IgD-negative memory B cell (primary cell): ENCODE data around the gene PHF12. TPM values are rescaled to one million over a fixed set of nuclear protein-coding genes. Genes with fewer than 3 reads are reported as not detected.

ENCODE experiments used
- H3K27ac Mint-ChIP-seq, 3 donors: one replicate each; pipeline ENCODE4 v1.8.0; 2020 to 2022; ENCODE audit warnings: mild to moderate bottlenecking in 3 of 3, mixed read lengths in 3 of 3, moderate library complexity in 1 of 3
- H3K27me3 Mint-ChIP-seq: one replicate; pipeline ENCODE4 v1.8.0; 2021; ENCODE audit warnings: mixed read lengths
- H3K36me3 Mint-ChIP-seq: one replicate; pipeline ENCODE4 v1.8.0; 2020; ENCODE audit warnings: mild to moderate bottlenecking, mixed read lengths
- H3K4me1 Mint-ChIP-seq, 3 donors: one replicate each; pipeline ENCODE4 v1.8.0; 2020 to 2022; ENCODE audit warnings: mixed read lengths in 3 of 3, mild to moderate bottlenecking in 1 of 3
- H3K4me3 Mint-ChIP-seq, 4 donors: one replicate each; pipeline ENCODE4 v1.8.0; 2020 to 2022; ENCODE audit warnings: mild to moderate bottlenecking in 4 of 4, mixed read lengths in 4 of 4, moderate library complexity in 3 of 4
- H3K9me3 Mint-ChIP-seq, 3 donors: one replicate each; pipeline ENCODE4 v1.8.0; 2020 to 2021; ENCODE audit warnings: mixed read lengths in 3 of 3, mild to moderate bottlenecking in 1 of 3
- polyA plus RNA-seq: library from polyadenylated mRNA; unstranded; fragments of 300-500 nt; fragmentation: Illumina TruSeq; gene quantifications from one replicate; pipeline ENCODE4 v1.2.3, GENCODE V29; 2021

Gene PHF12
- polyA plus RNA-seq, 1 donor from 2014 or later, result 11.6 TPM

DNA sequence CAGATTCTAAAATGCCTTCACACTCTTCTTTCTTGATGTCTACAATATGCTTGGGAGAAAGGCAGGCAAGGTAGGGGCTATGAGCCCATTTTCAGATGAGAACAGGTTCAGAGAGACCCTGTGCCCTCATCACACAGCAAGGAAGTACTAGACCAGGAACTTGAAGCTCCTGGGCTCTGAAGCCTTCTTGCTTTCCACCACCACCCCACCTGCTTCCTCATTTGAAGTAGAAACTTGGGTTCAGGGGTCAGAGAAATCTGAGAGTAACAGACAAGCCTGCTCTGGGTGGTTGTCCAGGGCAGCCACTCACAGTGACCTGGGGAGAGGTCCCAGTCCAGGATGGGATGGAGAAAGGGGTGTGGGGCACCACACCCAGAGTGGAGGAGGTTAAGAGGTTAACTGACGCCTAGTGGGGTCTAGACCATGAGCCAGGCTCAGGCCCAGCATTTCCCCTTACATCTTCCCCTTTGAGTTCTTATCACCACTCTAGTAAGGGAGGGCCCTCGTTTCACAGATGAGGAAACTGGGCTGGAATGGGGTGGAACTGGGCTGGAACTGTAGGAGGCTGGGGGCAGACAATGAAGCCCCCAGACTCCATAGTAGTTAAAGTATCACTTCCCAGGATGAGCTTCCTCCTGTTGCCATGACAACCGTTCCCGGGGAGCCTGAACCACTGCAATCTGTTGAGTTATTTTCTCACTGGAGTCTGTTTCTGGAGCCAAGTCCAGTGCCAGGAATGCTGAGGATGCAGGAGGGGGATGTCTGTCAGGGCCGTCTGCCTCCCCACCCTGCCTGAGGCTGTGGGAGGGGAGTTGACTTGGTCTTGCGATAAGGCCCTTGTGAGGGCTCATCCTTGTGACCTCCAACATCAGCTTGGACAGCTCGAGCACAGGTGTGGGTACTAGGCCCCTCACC, 16.2 kb upstream of the PHF12 start:
- Mint-ChIP-seq H3K9me3 (no peaks in the 10 kb centered on the region), H3K27ac (peak overlapping the region in 1 of 3 donors; percentile 18), H3K36me3 (no peaks in the 10 kb centered on the region), H3K4me3 (no peak overlapping the region), H3K27me3 (peaks cover 8% of the 10 kb centered on the region), H3K4me1 (peaks cover 0 to 7% (median 5%) of the 10 kb centered on the region in 3 donors)

DNA sequence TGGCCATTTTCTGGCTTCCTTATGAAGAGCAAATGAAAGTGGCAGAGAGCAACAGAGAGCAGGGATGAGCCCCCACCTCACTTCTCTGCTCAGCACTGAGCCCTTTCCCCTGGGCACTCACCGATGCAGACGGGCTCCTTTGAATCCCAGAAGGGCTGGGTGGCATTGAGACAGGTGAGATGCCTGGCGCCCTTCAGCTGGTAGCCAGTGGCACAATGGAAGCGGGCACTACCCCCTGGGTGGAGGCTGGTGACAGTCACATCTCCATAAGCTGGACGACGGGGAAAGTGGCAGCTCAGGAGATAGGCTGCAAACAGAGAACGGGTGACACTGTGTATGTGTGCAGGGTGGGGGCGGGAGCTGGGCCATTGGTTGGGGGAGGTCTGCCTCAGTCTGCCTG, 12.5 kb upstream of the PHF12 start:
- Mint-ChIP-seq H3K4me3 (no peak overlapping the region), H3K36me3 (no peaks in the 10 kb centered on the region), H3K4me1 (peaks cover 0 to 7% (median 5%) of the 10 kb centered on the region in 3 donors), H3K9me3 (no peaks in the 10 kb centered on the region), H3K27ac (peak overlapping the region in 1 of 3 donors; percentile 73), H3K27me3 (peaks cover 8% of the 10 kb centered on the region)

DNA sequence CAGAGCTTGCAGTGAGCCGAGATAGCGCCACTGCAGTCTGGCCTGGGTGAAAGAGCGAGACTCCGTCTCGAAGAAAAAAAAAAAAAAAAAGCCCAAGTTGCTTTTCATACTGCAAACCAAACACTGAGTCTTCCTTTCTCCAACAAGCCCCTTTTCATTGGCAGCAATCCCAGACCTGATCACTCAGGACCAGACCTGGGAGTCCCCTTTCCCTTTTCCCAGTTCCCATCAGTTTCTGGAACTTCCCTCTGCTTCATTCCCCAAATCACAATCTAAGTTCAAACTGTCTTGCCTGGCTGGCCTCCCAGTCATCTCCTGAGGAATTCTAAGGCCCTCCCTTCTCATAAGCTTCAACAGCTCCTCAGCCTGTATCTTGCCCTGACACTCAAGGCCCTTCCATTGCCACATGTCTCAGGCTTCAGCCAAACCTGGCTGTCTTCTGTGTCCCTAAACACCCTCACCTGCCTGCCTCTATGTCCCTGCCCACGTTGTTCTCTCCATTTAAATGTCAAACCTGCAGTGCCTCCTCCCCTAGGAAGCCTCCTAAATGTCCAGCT, 11.8 kb upstream of the PHF12 start:
- no peak overlapping the region for H3K4me3 Mint-ChIP-seq
- H3K27me3 Mint-ChIP-seq, result peaks cover 8% of the 10 kb centered on the region
- H3K36me3 Mint-ChIP-seq, result no peaks in the 10 kb centered on the region
- H3K9me3 Mint-ChIP-seq, result no peaks in the 10 kb centered on the region
- H3K27ac Mint-ChIP-seq, result peak overlapping the region in 1 of 3 donors; percentile 73
- H3K4me1 Mint-ChIP-seq, result peaks cover 0 to 7% (median 5%) of the 10 kb centered on the region in 3 donors

DNA sequence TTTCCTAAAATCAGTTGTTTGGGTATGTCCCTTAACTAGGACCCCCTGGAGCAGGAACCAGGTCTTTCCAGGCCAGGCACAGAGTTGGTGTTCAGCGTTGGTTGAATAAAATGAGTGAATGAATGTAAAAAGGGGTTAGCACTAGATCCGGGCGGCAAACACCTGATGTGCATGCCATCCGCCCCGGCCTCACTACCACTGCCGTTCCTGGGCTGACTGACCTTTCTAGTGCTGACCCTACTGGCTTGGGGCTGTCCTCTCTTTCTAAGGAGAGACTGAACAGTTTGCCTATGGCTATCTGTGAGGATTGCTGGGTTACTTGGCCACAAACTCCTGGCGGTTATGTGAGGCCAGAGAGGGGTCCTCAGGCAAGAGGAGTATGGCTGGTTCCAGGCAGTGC, 10.1 kb upstream of the PHF12 start:
- Mint-ChIP-seq H3K4me1 (peaks cover 0 to 3% (median 0%) of the 10 kb centered on the region in 3 donors), H3K9me3 (no peaks in the 10 kb centered on the region), H3K4me3 (no peak overlapping the region), H3K27me3 (peaks cover 8% of the 10 kb centered on the region), H3K36me3 (peaks cover 3% of the 10 kb centered on the region), H3K27ac (peak overlapping the region in 1 of 3 donors; percentile 28)

DNA sequence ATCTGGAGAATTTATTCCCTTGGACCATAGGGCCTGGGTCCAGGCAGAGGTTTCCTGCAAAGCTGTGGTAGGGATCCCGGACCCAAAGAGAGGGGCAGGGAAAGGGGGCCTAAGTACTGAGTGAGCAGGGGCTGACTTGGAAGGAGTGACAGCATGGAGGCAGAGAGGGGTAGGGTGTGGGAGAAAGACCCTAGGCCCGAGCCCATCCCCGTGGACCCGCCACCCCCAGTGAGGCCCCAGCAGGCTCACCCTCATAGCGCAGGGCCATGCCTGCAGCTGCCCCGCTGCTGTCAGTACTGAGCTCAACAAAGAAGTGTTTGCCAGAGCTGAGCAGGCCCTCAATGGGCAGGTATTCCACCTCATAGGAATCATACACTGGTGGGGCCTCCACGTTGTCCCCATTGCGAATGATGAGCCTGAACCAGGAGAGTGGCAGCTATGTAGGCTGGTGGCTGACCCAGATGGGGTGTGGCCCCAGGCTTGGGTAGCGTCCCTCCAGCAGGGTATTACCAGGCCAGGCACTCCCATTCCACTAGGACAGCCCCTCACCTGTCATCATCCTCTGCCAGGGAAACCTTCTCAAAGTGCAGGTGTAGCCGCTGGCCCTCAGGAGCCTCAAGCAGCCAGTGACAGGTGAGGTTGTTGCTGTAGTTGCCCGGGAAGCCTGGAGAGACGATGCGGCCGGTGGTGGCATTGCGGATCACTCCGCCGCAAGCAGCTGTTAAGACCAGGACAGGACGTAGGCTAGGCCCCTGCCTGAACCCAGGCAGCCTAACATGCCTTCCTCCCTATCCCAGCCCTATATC, 9.1 kb upstream of the PHF12 start:
- Mint-ChIP-seq H3K9me3 (no peaks in the 10 kb centered on the region), H3K27me3 (peaks cover 7% of the 10 kb centered on the region), H3K4me3 (no peak overlapping the region)

DNA sequence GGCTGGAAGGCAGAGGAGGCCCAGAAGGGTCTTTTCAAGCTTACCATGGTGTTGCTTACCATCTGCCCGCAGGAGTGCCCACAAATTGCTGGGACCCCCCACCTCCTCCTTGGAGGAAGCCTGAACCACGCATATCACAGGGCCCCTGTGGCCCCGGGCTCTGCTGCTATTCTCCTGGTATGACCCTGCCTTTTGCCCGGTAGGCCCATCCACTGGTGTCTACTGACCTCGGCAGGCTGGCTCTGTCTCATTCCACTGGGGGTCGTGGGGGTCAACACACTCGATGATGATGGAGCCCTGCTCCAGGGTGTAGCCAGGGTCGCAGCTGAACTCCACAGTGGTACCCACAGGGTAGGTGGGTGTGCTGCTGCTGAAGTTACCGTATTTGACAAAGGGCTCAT, 8.2 kb upstream of the PHF12 start:
- H3K27ac Mint-ChIP-seq, result no peak overlapping the region
- no peaks in the 10 kb centered on the region for H3K4me1 Mint-ChIP-seq
- H3K9me3 Mint-ChIP-seq, result no peaks in the 10 kb centered on the region
- peaks cover 5% of the 10 kb centered on the region for H3K27me3 Mint-ChIP-seq
- H3K36me3 Mint-ChIP-seq, result peaks cover 3% of the 10 kb centered on the region
- no peak overlapping the region for H3K4me3 Mint-ChIP-seq

More for the DNA sequence above, 9.1 kb upstream of the PHF12 start:
- H3K4me1 Mint-ChIP-seq, result peaks cover 0 to under 1% (median 0%) of the 10 kb centered on the region in 3 donors
- H3K36me3 Mint-ChIP-seq, result peaks cover 3% of the 10 kb centered on the region
- H3K27ac Mint-ChIP-seq, result peak overlapping the region in 1 of 3 donors; percentile 28

DNA sequence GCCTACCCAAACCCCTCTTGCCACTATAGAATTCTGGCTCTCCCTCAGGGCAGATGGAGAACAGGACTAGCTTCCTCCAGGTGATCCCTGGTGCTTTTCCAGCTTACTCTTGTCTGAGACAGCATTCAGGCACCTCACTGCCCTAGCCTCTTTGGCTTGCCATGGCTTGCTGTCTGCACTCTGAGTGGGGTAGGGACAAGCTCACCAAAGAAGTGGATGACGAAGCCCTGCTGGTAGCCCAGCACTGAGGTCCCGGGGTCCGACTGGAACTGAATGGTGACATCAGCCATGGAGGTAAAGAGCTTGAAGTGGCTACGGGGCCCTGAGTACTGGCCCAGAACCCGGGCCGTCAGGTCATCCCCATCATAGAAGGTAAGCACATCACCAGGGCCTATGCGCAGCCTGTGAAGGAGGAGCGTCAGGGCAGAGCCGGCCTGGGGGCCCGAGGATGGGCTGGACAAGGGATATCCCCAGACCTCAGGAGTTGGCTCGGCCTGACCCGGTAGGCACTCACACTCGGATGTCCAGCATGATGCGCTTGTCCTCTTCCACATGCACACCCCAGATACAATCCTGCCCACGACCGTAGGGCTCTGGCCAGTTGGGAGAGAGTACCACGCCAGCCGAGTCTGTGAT, 7.6 kb upstream of the PHF12 start:
- no peak overlapping the region for H3K27ac Mint-ChIP-seq
- peaks cover 5% of the 10 kb centered on the region for H3K27me3 Mint-ChIP-seq
- no peaks in the 10 kb centered on the region for H3K4me1 Mint-ChIP-seq
- no peak overlapping the region for H3K4me3 Mint-ChIP-seq
- no peaks in the 10 kb centered on the region for H3K9me3 Mint-ChIP-seq
- peaks cover 3% of the 10 kb centered on the region for H3K36me3 Mint-ChIP-seq

DNA sequence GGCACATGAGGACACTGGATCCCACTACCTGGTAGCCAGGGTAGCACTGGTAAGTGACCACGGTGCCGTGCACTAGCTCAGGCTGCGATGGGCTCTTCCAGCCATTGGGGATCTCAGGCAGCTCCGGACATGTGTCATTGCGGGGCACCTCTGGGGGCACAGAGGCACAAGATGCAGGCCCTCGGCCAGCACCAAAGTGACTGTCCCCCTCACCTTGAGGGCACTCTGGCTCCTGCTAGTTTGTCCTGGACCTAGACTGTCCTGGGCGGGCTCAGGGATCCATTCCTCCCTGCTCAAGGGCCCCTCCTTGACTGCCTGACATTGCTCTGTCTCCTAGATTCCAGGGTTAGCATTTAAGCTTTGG, 6.7 kb upstream of the PHF12 start:
- no peak overlapping the region for H3K4me3 Mint-ChIP-seq
- H3K27ac Mint-ChIP-seq, result no peak overlapping the region
- no peaks in the 10 kb centered on the region for H3K9me3 Mint-ChIP-seq
- H3K4me1 Mint-ChIP-seq, result peaks cover 0 to 5% (median 2%) of the 10 kb centered on the region in 3 donors
- peaks cover 3% of the 10 kb centered on the region for H3K36me3 Mint-ChIP-seq
- H3K27me3 Mint-ChIP-seq, result peaks cover under 1% of the 10 kb centered on the region

DNA sequence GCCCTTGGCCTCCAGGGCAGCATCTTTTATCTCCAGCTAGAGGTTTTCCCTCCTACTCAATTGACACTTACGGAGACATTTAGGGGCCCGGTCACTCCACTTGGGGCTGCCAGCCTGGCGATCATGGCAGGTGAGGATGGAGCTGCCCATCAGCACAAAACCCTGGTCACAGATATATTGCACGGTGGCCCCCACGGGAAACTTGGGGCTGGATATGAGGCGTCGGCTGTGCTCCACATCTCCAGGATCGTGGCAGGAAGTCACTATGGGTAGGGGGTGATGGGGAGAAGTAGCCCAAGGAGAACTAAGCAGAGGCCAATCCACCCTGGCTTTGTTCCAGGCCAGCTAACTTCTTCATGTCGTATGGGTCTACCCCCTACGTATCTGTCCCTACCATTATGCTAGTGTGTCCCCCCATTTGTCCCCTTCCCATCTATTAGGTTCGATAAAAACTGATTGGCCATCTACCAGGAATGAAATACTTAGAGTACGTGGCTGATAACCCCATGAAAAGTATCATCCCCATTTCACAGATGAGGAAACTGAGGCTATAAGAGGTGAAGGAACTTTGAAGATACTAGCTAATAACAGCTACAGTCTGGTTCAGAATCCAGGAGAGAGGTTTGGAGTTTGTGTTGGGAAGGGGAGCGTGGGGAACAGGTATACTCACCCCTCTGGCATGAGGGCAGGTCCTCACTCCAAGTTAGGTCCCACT, 6.1 kb upstream of the PHF12 start:
- H3K27ac Mint-ChIP-seq, result no peak overlapping the region
- H3K9me3 Mint-ChIP-seq, result no peaks in the 10 kb centered on the region
- peaks cover 0 to 5% (median 2%) of the 10 kb centered on the region in 3 donors for H3K4me1 Mint-ChIP-seq
- no peak overlapping the region for H3K4me3 Mint-ChIP-seq
- peaks cover 3% of the 10 kb centered on the region for H3K36me3 Mint-ChIP-seq
- no peaks in the 10 kb centered on the region for H3K27me3 Mint-ChIP-seq

DNA sequence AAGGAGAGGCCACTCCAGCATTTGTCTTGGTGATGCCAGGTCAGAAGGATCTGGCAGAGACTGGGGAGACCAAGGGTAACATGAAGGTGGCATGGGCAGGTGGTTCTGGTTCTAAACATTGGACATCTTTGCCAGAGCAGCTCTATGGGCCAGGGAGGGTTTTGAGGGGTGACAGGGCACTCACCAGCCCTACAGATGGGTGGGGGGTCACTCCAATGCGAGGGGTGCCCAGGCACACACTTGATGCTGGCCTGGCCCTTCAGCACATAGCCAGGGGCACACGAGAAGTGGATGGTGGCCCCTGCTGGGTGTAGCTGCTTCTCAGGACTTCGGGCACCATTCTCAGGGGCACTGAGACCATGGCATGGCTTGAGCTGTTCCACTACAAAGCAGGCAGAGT, 5.5 kb upstream of the PHF12 start:
- H3K27me3 Mint-ChIP-seq, result no peaks in the 10 kb centered on the region
- peaks cover 3% of the 10 kb centered on the region for H3K36me3 Mint-ChIP-seq
- no peak overlapping the region for H3K4me3 Mint-ChIP-seq
- no peaks in the 10 kb centered on the region for H3K9me3 Mint-ChIP-seq
- peaks cover 0 to 5% (median 2%) of the 10 kb centered on the region in 3 donors for H3K4me1 Mint-ChIP-seq
- H3K27ac Mint-ChIP-seq, result no peak overlapping the region

DNA sequence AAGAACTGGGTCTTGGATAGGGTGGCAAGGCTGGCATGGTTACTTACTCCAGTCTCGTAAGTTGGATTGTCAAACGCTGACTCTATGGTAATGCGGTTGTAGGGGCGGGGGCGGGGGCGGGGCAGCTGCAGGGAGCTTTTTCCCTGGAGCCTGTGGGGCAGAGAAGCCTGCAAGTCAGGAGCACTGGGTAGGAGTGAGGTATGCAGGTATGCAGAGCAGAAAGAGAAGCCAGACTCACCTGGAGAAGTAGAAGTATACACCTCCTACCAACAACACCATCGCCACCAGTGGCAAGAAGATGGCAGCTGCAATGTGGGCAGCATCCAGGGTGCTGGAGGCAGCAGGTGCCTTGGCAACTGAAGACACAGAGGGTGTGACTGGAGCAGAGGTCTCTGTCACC, 4.8 kb upstream of the PHF12 start:
- H3K9me3 Mint-ChIP-seq, result no peaks in the 10 kb centered on the region
- H3K27ac Mint-ChIP-seq, result no peak overlapping the region
- H3K4me1 Mint-ChIP-seq, result peaks cover 0 to 5% (median 2%) of the 10 kb centered on the region in 3 donors
- H3K36me3 Mint-ChIP-seq, result peaks cover 3% of the 10 kb centered on the region
- H3K27me3 Mint-ChIP-seq, result no peaks in the 10 kb centered on the region
- no peak overlapping the region for H3K4me3 Mint-ChIP-seq

DNA sequence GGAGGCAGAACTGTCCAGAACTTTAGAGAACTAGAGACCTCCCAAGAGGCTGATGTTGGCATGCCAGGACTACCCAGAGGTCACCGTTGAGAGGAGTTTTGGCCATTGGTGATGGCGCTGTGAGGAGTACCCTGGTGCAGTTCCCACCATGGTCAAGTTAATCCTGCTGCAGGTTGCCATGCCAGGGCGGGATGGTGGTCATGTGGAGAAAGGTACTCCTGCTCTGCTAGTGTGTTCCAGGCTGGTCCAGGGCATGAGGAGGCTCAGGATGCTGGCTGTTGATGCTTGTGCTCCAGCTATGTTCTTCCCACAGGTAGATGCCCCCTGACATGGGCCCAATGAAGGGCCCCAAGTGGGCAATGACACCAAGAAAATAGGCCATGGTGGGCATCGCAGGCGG, 4.1 kb upstream of the PHF12 start:
- H3K27me3 Mint-ChIP-seq, result no peaks in the 10 kb centered on the region
- peaks cover 3% of the 10 kb centered on the region for H3K36me3 Mint-ChIP-seq
- H3K4me1 Mint-ChIP-seq, result peaks cover 0 to 5% (median 2%) of the 10 kb centered on the region in 3 donors
- H3K4me3 Mint-ChIP-seq, result no peak overlapping the region
- no peaks in the 10 kb centered on the region for H3K9me3 Mint-ChIP-seq
- H3K27ac Mint-ChIP-seq, result no peak overlapping the region

DNA sequence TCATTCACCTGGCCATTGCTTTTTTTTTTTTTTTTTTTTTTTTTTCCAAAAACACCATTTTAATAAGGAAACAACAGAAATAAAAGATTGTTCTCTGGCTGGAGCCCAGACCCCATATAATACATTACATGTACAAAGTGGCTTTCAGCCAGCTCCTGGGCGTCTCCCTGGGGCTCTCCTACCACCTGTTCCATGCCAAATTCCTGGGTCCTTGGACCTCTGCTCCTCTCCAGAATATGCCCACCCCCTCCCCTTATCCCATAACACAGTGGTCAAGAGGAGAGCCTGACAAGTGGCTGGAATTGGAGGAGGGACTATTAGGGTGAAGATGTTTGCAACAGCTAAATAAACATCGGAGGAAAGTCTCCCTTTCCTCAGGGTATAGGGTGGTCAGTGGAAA, 3.6 kb upstream of the PHF12 start:
- no peaks in the 10 kb centered on the region for H3K27me3 Mint-ChIP-seq
- H3K27ac Mint-ChIP-seq, result no peak overlapping the region
- H3K9me3 Mint-ChIP-seq, result no peaks in the 10 kb centered on the region
- H3K36me3 Mint-ChIP-seq, result peaks cover 3% of the 10 kb centered on the region
- no peak overlapping the region for H3K4me3 Mint-ChIP-seq
- peaks cover 0 to 5% (median 2%) of the 10 kb centered on the region in 3 donors for H3K4me1 Mint-ChIP-seq

DNA sequence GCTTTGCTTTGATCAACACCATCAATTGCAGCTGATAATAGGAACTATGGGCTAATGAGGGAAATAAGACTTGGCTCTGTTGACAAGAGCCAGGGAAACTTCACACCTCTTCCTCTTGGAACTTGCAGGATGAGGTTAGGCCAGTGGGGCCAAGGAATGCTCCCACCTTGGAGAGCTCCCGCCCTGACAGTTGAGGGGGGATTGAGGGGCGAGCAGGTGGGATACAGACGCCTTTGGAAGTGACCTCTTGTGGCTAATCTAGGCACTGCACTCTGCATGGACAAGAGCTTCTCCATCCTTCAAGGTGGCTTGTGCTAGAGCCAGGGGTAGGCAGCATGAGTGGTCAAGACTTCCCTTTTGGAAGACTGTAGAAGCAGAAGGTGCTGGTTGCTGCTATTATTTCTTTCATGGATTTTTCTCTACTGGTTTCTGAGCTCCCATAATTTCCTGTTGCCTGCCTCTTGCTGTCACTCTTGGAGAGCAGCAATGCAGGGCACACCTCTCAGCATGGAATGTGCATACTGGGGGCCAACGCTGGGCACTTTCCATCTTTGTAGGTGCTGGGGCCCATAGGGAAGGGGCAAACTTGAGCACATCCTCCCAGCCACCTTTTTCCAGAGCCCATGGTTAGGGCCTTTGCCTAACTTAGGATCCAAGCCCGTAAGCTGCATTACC, 2.3 kb upstream of the PHF12 start:
- Mint-ChIP-seq H3K9me3 (no peaks in the 10 kb centered on the region), H3K4me1 (peaks cover under 1 to 5% (median 3%) of the 10 kb centered on the region in 3 donors), H3K4me3 (no peak overlapping the region), H3K27me3 (no peaks in the 10 kb centered on the region), H3K36me3 (peaks cover 3% of the 10 kb centered on the region), H3K27ac (no peak overlapping the region)
